ENCODE results near the gene LHCGR. TPM values are rescaled to one million over a fixed set of nuclear protein-coding genes. Genes with fewer than 3 reads are reported as not detected.
"Not testable (repeated sequence)": the region's sequence is repeated elsewhere in the genome, so short reads cannot be mapped to it uniquely, and the experiment has no call there.

The LHCGR gene
- total RNA-seq, 4 donors from 2014 or later: 0.63 to 10.5 (median 4.6) TPM

DNA sequence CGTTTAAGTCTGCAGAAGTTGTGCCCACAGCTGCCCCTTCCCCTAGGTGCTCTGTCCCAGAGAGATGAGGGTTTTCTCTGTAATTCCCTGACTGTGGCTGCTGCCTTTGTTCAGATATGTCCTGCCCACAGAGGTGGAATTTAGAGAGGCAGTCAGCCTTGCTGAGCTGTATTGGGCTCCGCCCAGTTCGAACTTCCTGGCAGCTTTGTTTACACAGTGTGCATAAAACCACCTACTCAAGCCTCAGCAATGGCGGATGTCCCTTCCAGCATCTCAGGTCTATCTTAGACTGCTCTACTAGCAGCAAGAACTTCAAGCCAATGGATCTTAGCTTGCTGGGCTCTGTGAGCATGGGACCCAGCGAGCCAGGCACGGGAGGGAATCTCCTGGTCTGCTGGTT, 48.1 kb downstream of the LHCGR start:
- 80 to 88% methylated on average over 5 to 6 of the region's 6 CpGs for WGBS, 2 donors
- H3K4me3 ChIP-seq: no peak overlapping the region
- peaks cover 0 to 6% (median 0%) of the 10 kb centered on the region in 4 donors for H3K9me3 ChIP-seq
- H3K27ac ChIP-seq: no peak overlapping the region
- TF ChIP-seq POLR2A (IDR thresholded peaks at IDR 0.05) (no peak), EP300 (IDR thresholded peaks at IDR 0.05) (no peak)
- TF ChIP-seq, protein P1, sequence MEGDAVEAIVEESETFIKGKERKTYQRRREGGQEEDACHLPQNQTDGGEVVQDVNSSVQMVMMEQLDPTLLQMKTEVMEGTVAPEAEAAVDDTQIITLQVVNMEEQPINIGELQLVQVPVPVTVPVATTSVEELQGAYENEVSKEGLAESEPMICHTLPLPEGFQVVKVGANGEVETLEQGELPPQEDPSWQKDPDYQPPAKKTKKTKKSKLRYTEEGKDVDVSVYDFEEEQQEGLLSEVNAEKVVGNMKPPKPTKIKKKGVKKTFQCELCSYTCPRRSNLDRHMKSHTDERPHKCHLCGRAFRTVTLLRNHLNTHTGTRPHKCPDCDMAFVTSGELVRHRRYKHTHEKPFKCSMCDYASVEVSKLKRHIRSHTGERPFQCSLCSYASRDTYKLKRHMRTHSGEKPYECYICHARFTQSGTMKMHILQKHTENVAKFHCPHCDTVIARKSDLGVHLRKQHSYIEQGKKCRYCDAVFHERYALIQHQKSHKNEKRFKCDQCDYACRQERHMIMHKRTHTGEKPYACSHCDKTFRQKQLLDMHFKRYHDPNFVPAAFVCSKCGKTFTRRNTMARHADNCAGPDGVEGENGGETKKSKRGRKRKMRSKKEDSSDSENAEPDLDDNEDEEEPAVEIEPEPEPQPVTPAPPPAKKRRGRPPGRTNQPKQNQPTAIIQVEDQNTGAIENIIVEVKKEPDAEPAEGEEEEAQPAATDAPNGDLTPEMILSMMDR (IDR thresholded peaks at IDR 0.05): no peak
- H3K27me3 ChIP-seq: no peaks in the 10 kb centered on the region
- H3K4me1 ChIP-seq: no peaks in the 10 kb centered on the region
- DNase-seq (ENCODE audit: low spot score in 2 of 2): no peak
- no peaks in the 10 kb centered on the region for H3K36me3 ChIP-seq

- not testable (repeated sequence) for DNase-seq (ENCODE audit: low spot score in 2 of 2); H3K27me3 ChIP-seq; H3K9me3 ChIP-seq; H3K27ac ChIP-seq; H3K36me3 ChIP-seq; H3K4me3 ChIP-seq
- WGBS, 2 donors: 86 to 93% methylated on average over 6 of the region's 6 CpGs
- peaks cover 0 to 11% (median 0%) of the 10 kb centered on the region in 4 donors for H3K4me1 ChIP-seq
Measured at GRCh38 chr2:48703621-48704020, 51.9 kb downstream of the LHCGR start.

DNA sequence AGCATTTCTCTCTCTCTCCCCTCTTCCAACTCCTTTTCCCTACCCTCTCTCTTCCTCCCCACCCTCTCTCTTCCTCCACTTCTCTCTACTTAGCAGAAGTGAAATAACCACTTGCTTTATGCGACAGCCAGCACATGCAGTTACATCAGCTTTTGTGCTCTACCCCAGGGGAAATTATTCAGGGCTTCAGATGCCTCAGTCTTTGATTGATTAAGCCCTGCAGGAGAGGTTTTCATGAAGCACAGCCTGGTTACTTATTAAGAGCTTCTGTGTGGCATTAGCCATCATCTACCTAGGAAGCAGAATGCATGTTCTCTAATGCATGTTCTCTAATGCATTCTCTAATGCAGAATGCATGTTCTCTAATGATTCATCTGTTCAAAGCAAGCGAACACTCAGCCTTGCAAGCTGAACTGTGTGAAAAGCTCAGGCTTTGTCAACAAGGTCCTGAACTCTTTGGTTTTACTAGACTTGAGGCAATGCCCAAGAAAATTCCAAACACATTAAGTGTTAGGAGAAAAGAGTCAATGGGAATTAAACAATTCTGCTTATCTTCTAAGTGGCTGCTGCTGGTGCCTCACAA, 56.1 kb downstream of the LHCGR start:
- Histone ChIP-seq H3K27me3 (no peaks in the 10 kb centered on the region), H3K4me3 (no peak overlapping the region), H3K4me1 (peaks cover 0 to 11% (median 0%) of the 10 kb centered on the region in 4 donors), H3K27ac (peak overlapping the region in 1 of 4 donors; percentile 58), H3K9me3 (peaks cover 0 to 6% (median 0%) of the 10 kb centered on the region in 4 donors), H3K36me3 (no peaks in the 10 kb centered on the region)
- 26 to 40% methylated on average over 2 of the region's 2 CpGs for WGBS, 2 donors
- no peak for TF ChIP-seq EP300 (IDR thresholded peaks at IDR 0.05)
- TF ChIP-seq, protein P1 (IDR thresholded peaks at IDR 0.05): no peak
- no peak for TF ChIP-seq POLR2A (IDR thresholded peaks at IDR 0.05)
- no peak for DNase-seq (ENCODE audit: low spot score in 2 of 2)

GRCh38 chr2:48696881-48697280, 58.6 kb downstream of the LHCGR start:
- no peak for DNase-seq (ENCODE audit: low spot score in 2 of 2)
- no peak overlapping the region for H3K4me3 ChIP-seq
- WGBS, 2 donors: 90 to 91% methylated on average over 1 of the region's 1 CpG
- H3K27ac ChIP-seq: no peak overlapping the region
- H3K9me3 ChIP-seq: no peaks in the 10 kb centered on the region
- TF ChIP-seq POLR2A (IDR thresholded peaks at IDR 0.05) (no peak), EP300 (IDR thresholded peaks at IDR 0.05) (no peak)
- TF ChIP-seq, protein P1 (IDR thresholded peaks at IDR 0.05): no peak
- H3K27me3 ChIP-seq: no peaks in the 10 kb centered on the region
- H3K36me3 ChIP-seq: no peaks in the 10 kb centered on the region
- peaks cover 0 to 11% (median 0%) of the 10 kb centered on the region in 4 donors for H3K4me1 ChIP-seq

- no peak overlapping the region for H3K27ac ChIP-seq
- DNase-seq (ENCODE audit: low spot score in 2 of 2): no peak
- TF ChIP-seq, protein P1 (IDR thresholded peaks at IDR 0.05): no peak
- TF ChIP-seq EP300 (IDR thresholded peaks at IDR 0.05): no peak
- H3K36me3 ChIP-seq: no peaks in the 10 kb centered on the region
- H3K4me1 ChIP-seq: peaks cover 0 to 11% (median 0%) of the 10 kb centered on the region in 4 donors
- no peaks in the 10 kb centered on the region for H3K9me3 ChIP-seq
- H3K27me3 ChIP-seq: no peaks in the 10 kb centered on the region
- no peak overlapping the region for H3K4me3 ChIP-seq
Measured at GRCh38 chr2:48695991-48696390, 59.5 kb downstream of the LHCGR start.

DNA sequence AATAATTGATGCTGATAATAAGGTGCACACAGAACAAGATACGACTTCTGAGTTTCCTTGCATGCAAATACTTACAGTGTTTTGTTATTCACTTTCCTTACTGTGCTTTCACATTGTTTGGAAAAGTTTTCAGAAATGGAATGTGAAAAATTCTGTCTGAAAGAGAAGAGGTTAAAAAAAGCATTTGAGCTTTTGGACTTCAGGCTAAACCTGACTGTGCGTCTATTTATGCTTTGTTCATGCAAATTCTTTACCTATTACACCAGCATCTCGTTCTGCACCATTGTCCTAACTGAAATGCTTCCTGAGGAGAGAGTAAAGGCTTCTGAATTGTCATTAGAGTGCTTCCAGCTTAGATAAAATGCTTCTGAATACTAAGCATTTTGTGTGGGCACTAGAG, 61.4 kb downstream of the LHCGR start:
- WGBS, 2 donors: 28 to 29% methylated on average over 3 of the region's 3 CpGs
- TF ChIP-seq, protein P1 (IDR thresholded peaks at IDR 0.05): no peak
- no peak for TF ChIP-seq EP300 (IDR thresholded peaks at IDR 0.05)
- TF ChIP-seq POLR2A (IDR thresholded peaks at IDR 0.05): no peak
- H3K36me3 ChIP-seq: no peaks in the 10 kb centered on the region
- H3K9me3 ChIP-seq: no peaks in the 10 kb centered on the region
- no peak overlapping the region for H3K27ac ChIP-seq
- H3K4me1 ChIP-seq: peaks cover 0 to under 1% (median 0%) of the 10 kb centered on the region in 4 donors
- no peak for DNase-seq (ENCODE audit: low spot score in 2 of 2)
- no peaks in the 10 kb centered on the region for H3K27me3 ChIP-seq
- H3K4me3 ChIP-seq: no peak overlapping the region
